Measurements from ENCODE around the gene RAB5IF.

RAB5IF gene

GRCh38 chr20:36644706-36645095, 39.1 kb downstream of the RAB5IF start:
- TF ChIP-seq CTCF (IDR thresholded peaks at IDR 0.05; ENCODE audit: low read depth, low read length) = no peak
- DNase-seq (ENCODE audit: extremely low read depth, low read depth) = no peak

- DNase-seq (ENCODE audit: extremely low read depth, low read depth) = no peak
- TF ChIP-seq CTCF (IDR thresholded peaks at IDR 0.05; ENCODE audit: low read depth, low read length) = no peak
These were observed 39.8 kb downstream of the RAB5IF start for GRCh38 chr20:36645353-36645752.

GRCh38 chr20:36645998-36646397, 40.4 kb downstream of the RAB5IF start, which contains the start of gene SLA2:
TSS of gene SLA2 (minus strand) at chr20:36646196. CDS start at chr20:36641335, 4,861 bp downstream.
- no peak for TF ChIP-seq CTCF (IDR thresholded peaks at IDR 0.05; ENCODE audit: low read depth, low read length)
- DNase-seq (ENCODE audit: extremely low read depth, low read depth) = no peak

GRCh38 chr20:36646678-36647077, 41.1 kb downstream of the RAB5IF start:
- TF ChIP-seq CTCF (IDR thresholded peaks at IDR 0.05; ENCODE audit: low read depth, low read length) = no peak
- DNase-seq (ENCODE audit: extremely low read depth, low read depth) = no peak

- no peak for DNase-seq (ENCODE audit: extremely low read depth, low read depth)
- no peak for TF ChIP-seq CTCF (IDR thresholded peaks at IDR 0.05; ENCODE audit: low read depth, low read length)
These were observed 41.9 kb downstream of the RAB5IF start for GRCh38 chr20:36647196-36648121.

- no peak for TF ChIP-seq CTCF (IDR thresholded peaks at IDR 0.05; ENCODE audit: low read depth, low read length)
- no peak for DNase-seq (ENCODE audit: extremely low read depth, low read depth)
These were observed 47.9 kb downstream of the RAB5IF start for GRCh38 chr20:36653456-36653855.

- TF ChIP-seq CTCF (IDR thresholded peaks at IDR 0.05; ENCODE audit: low read depth, low read length) = no peak
- DNase-seq (ENCODE audit: extremely low read depth, low read depth) = no peak
These were observed 48.9 kb downstream of the RAB5IF start for GRCh38 chr20:36654506-36654905.
